Measurements from ENCODE around the gene TNFRSF12A. TPM values are rescaled to one million over a fixed set of nuclear protein-coding genes. Genes with fewer than 3 reads are reported as not detected.

TNFRSF12A gene
- total RNA-seq, 1 donor from 2014 or later: 44.3 TPM

- TF ChIP-seq CTCF (IDR thresholded peaks at IDR 0.05; ENCODE audit: unreplicated experiment): no peak
- Mint-ChIP-seq H3K27me3 (peaks cover 5% of the 10 kb centered on the region), H3K36me3 (ENCODE audit: insufficient read depth) (peaks cover 8% of the 10 kb centered on the region), H3K27ac (no peak overlapping the region), H3K9me3 (ENCODE audit: low read depth) (no peaks in the 10 kb centered on the region), H3K4me3 (ENCODE audit: low read depth) (peak overlapping the region; percentile 26), H3K4me1 (ENCODE audit: low read depth) (peaks cover 25% of the 10 kb centered on the region)
- DNase-seq (ENCODE audit: low spot score, unreplicated experiment): no peak
Observed at GRCh38 chr16:3025032-3026002, 5.1 kb downstream of the TNFRSF12A start.

- DNase-seq (ENCODE audit: low spot score, unreplicated experiment): no peak
- peaks cover 8% of the 10 kb centered on the region for H3K36me3 Mint-ChIP-seq (ENCODE audit: insufficient read depth)
Observed at GRCh38 chr16:3026003-3026378, 5.8 kb downstream of the TNFRSF12A start.

GRCh38 chr16:3026609-3027488 is 6.7 kb downstream of the TNFRSF12A start:
- Mint-ChIP-seq H3K9me3 (ENCODE audit: low read depth) (no peaks in the 10 kb centered on the region), H3K36me3 (ENCODE audit: insufficient read depth) (peaks cover 8% of the 10 kb centered on the region), H3K4me1 (ENCODE audit: low read depth) (peaks cover 22% of the 10 kb centered on the region), H3K27me3 (peaks cover 5% of the 10 kb centered on the region), H3K4me3 (ENCODE audit: low read depth) (no peak overlapping the region), H3K27ac (no peak overlapping the region)
- DNase-seq (ENCODE audit: low spot score, unreplicated experiment): no peak
- no peak for TF ChIP-seq CTCF (IDR thresholded peaks at IDR 0.05; ENCODE audit: unreplicated experiment)

More at GRCh38 chr16:3026003-3026378, 5.8 kb downstream of the TNFRSF12A start:
- Mint-ChIP-seq H3K27ac (peak overlapping the region; percentile 10), H3K4me1 (ENCODE audit: low read depth) (peaks cover 25% of the 10 kb centered on the region), H3K27me3 (peaks cover 5% of the 10 kb centered on the region), H3K4me3 (ENCODE audit: low read depth) (no peak overlapping the region), H3K9me3 (ENCODE audit: low read depth) (no peaks in the 10 kb centered on the region)
- no peak for TF ChIP-seq CTCF (IDR thresholded peaks at IDR 0.05; ENCODE audit: unreplicated experiment)

- no peaks in the 10 kb centered on the region for H3K9me3 Mint-ChIP-seq (ENCODE audit: low read depth)
- peaks cover 7% of the 10 kb centered on the region for H3K27me3 Mint-ChIP-seq
- H3K4me1 Mint-ChIP-seq (ENCODE audit: low read depth): peaks cover 16% of the 10 kb centered on the region
- no peak overlapping the region for H3K27ac Mint-ChIP-seq
- no peak for TF ChIP-seq CTCF (IDR thresholded peaks at IDR 0.05; ENCODE audit: unreplicated experiment)
- H3K4me3 Mint-ChIP-seq (ENCODE audit: low read depth): no peak overlapping the region
- H3K36me3 Mint-ChIP-seq (ENCODE audit: insufficient read depth): peaks cover 8% of the 10 kb centered on the region
- DNase-seq (ENCODE audit: low spot score, unreplicated experiment): no peak
Observed at GRCh38 chr16:3027489-3027795, 7.3 kb downstream of the TNFRSF12A start.

Measured in progenitor cell of endocrine pancreas (in vitro differentiated cells).